NT2/D1 (cell line): ENCODE measurements around the gene VENTX.

ENCODE experiments used
- SUZ12 ChIP-seq: IDR thresholded peaks from 2 replicates; pipeline ENCODE4 v1.6.1; 2011; ENCODE audit not compliant: insufficient read length, insufficient read depth; ENCODE audit errors: extremely low read depth
- ZNF274 ChIP-seq: IDR thresholded peaks from 2 replicates; pipeline ENCODE4 v1.6.1; 2011; ENCODE audit warnings: mild to moderate bottlenecking, low read depth, low read length

DNA sequence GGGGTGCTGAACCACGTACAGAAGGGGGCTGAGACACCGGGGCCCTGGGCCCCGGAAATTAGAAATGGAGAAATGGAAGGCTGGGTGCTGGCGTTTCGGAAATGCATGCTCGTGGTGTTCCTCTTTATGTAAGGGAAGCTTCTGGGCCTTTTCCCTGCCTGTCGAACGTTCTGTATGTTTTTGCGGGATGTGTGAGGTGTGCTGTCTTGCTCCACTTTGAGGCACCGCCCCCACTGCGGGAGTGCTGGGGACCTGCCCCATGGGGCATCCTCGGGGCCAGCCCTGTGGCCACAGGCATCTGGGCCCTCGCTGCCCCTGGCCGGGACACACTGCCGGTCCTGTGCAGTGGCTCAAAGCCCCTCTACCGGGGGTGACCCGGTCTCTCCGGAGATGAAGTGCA, 1.7 kb upstream of the VENTX start:
- TF ChIP-seq SUZ12, result no peak
- TF ChIP-seq ZNF274, result no peak
